H1 (cell line): ENCODE data around the gene ATP6AP1. TPM values are rescaled to one million over a fixed set of nuclear protein-coding genes. Genes with fewer than 3 reads are reported as not detected.

ENCODE experiments used
- CTCF ChIA-PET: fragments of 300-600 bp; sonication (Branson Sonifier 250); formaldehyde crosslinking; loops from one replicate; lab custom pipeline; 2021; ENCODE audit not compliant: partially characterized antibody; lab: Charles Lee
- POLR2A ChIA-PET: fragments of 300-600 bp; sonication (Branson Sonifier 250); formaldehyde crosslinking; loops from one replicate; lab custom pipeline; 2021; ENCODE audit warnings: inconsistent platforms; ENCODE audit not compliant: partially characterized antibody; lab: Charles Lee
- DNase-seq, 2 experiments: peaks; one replicate each; pipeline versions ENCODE4 v3.0.0 to v3.0.0-alpha.2; 2010 to 2022; ENCODE audit warnings: low spot score in 2 of 2, low read depth in 1 of 2, mixed read lengths in 1 of 2
- FAIRE-seq: peaks from 2 replicates; lab custom pipeline; 2011; peaks lifted over from hg19 to GRCh38; lab: Jason Lieb, UNC
- H2AFZ ChIP-seq: 2 replicates; pipeline ENCODE4 v1.8.1; 2012; ENCODE audit warnings: low read length, inconsistent platforms
- H2AK5ac ChIP-seq: 2 replicates; pipeline ENCODE4 v1.6.1; 2013; ENCODE audit warnings: low read depth, low read length
- H2BK120ac ChIP-seq: replicated peaks from 2 replicates; pipeline ENCODE3; 2013; ENCODE audit warnings: low read depth, low read length, inconsistent platforms
- H2BK12ac ChIP-seq: 2 replicates; pipeline ENCODE4 v1.6.1; 2013; ENCODE audit warnings: low read depth, low read length
- H2BK15ac ChIP-seq: 2 replicates; pipeline ENCODE4 v1.6.1; 2013; ENCODE audit warnings: low read length
- H2BK20ac ChIP-seq: 2 replicates; pipeline ENCODE4 v1.6.1; 2013; ENCODE audit warnings: low read length
- H2BK5ac ChIP-seq: 2 replicates; pipeline ENCODE4 v1.6.1; 2013; ENCODE audit warnings: low read depth, low read length
- H3K14ac ChIP-seq: 2 replicates; pipeline ENCODE4 v1.6.1; 2013; ENCODE audit warnings: inconsistent platforms; ENCODE audit not compliant: insufficient read length
- H3K18ac ChIP-seq: 2 replicates; pipeline ENCODE4 v1.6.1; 2013; ENCODE audit warnings: low read length; ENCODE audit errors: extremely low read depth
- H3K23ac ChIP-seq: 2 replicates; pipeline ENCODE4 v1.6.1; 2013; ENCODE audit warnings: inconsistent platforms; ENCODE audit not compliant: insufficient read length
- H3K23me2 ChIP-seq: 2 replicates; pipeline ENCODE4 v1.6.1; 2013; ENCODE audit warnings: low read depth, low read length
- H3K27ac ChIP-seq: 2 replicates; pipeline ENCODE4 v1.6.1; 2011; ENCODE audit warnings: low read depth, low read length, inconsistent platforms
- H3K27me3 ChIP-seq, 4 experiments: replicated peaks in 1 of 4; 1 replicate in 1 of 4; 2 replicates in 3 of 4; pipeline versions ENCODE4 v1.6.1 to v1.8.1; 2011 to 2013; ENCODE audit warnings: low read length in 3 of 4, mild to moderate bottlenecking in 3 of 4, inconsistent platforms in 2 of 4, mixed read lengths in 2 of 4, moderate library complexity in 1 of 4; ENCODE audit not compliant: control insufficient read depth in 3 of 4, insufficient read depth in 3 of 4; ENCODE audit errors: extremely low read depth in 1 of 4
- H3K36me3 ChIP-seq, 4 experiments: 2 replicates each; pipeline versions ENCODE4 v1.6.1 to v1.8.1; 2011 to 2013; ENCODE audit warnings: mild to moderate bottlenecking in 4 of 4, low read length in 3 of 4, moderate library complexity in 2 of 4, control low read depth in 1 of 4, inconsistent platforms in 1 of 4; ENCODE audit not compliant: insufficient read depth in 4 of 4, control insufficient read depth in 2 of 4
- H3K4ac ChIP-seq: replicated peaks from 2 replicates; pipeline ENCODE3; 2013; ENCODE audit warnings: low read length, low read depth, mixed read lengths, inconsistent platforms; ENCODE audit not compliant: insufficient read length
- H3K4me1 ChIP-seq, 4 experiments: replicated peaks in 1 of 4; 1 replicate in 1 of 4; 2 replicates in 3 of 4; pipeline versions ENCODE4 v1.6.1 to v1.8.1; 2011 to 2013; ENCODE audit warnings: low read length in 3 of 4, inconsistent platforms in 2 of 4, mixed read lengths in 1 of 4; ENCODE audit not compliant: insufficient read depth in 4 of 4, control insufficient read depth in 3 of 4
- H3K4me2 ChIP-seq, 2 experiments: 2 replicates each; pipeline versions ENCODE4 v1.6.1 to v1.8.1; 2011 to 2013; ENCODE audit warnings: low read depth in 2 of 2, low read length in 2 of 2, control low read depth in 1 of 2, inconsistent platforms in 1 of 2, mild to moderate bottlenecking in 1 of 2; ENCODE audit not compliant: insufficient read depth in 1 of 2
- H3K4me3 ChIP-seq, 4 experiments: fragments of 200-600, 300-600 bp in 1 of 4; sonication (generic), shearing (Covaris generic), sonication (Bioruptor Twin) in 1 of 4; 2 replicates each; pipeline versions ENCODE4 v1.5.1 to v1.8.1; 2011 to 2016; ENCODE audit warnings: low read length in 4 of 4, low read depth in 3 of 4, control low read depth in 2 of 4, inconsistent platforms in 2 of 4, mild to moderate bottlenecking in 2 of 4, mixed read lengths in 1 of 4, moderate library complexity in 1 of 4; ENCODE audit not compliant: insufficient read depth in 2 of 4; ENCODE audit errors: extremely low read depth in 1 of 4
- H3K56ac ChIP-seq: replicated peaks from 2 replicates; pipeline ENCODE3; 2013; ENCODE audit warnings: low read depth, mild to moderate bottlenecking, mixed read lengths, low read length, inconsistent platforms; ENCODE audit not compliant: insufficient read length
- H3K79me1 ChIP-seq: 2 replicates; pipeline ENCODE4 v1.6.1; 2013; ENCODE audit warnings: low read depth, low read length, control low read depth
- H3K79me2 ChIP-seq, 2 experiments: 2 replicates each; pipeline versions ENCODE4 v1.6.1 to v1.8.1; 2012 to 2013; ENCODE audit warnings: low read length in 2 of 2, mild to moderate bottlenecking in 2 of 2, inconsistent platforms in 1 of 2; ENCODE audit not compliant: insufficient read depth in 2 of 2, control insufficient read depth in 1 of 2
- H3K9ac ChIP-seq, 4 experiments: replicated peaks in 1 of 4; 1 replicate in 1 of 4; 2 replicates in 3 of 4; pipeline versions ENCODE4 v1.6.1 to v1.8.1; 2011 to 2013; ENCODE audit warnings: low read depth in 3 of 4, low read length in 3 of 4, control low read depth in 2 of 4, mild to moderate bottlenecking in 2 of 4, moderate library complexity in 2 of 4, inconsistent platforms in 1 of 4; ENCODE audit errors: extremely low read depth in 1 of 4
- H3K9me3 ChIP-seq, 2 experiments: 2 replicates each; pipeline versions ENCODE4 v1.6.1 to v1.8.1; 2012 to 2013; ENCODE audit warnings: mild to moderate bottlenecking in 2 of 2, moderate library complexity in 2 of 2, control low read depth in 1 of 2, inconsistent platforms in 1 of 2, low read depth in 1 of 2, low read length in 1 of 2, mixed read lengths in 1 of 2; ENCODE audit not compliant: insufficient read depth in 2 of 2
- H4K20me1 ChIP-seq, 2 experiments: replicated peaks in 1 of 2; 2 replicates each; pipeline versions ENCODE3 to v1.8.1; 2011 to 2013; ENCODE audit warnings: inconsistent platforms in 2 of 2, low read length in 2 of 2, mild to moderate bottlenecking in 1 of 2; ENCODE audit not compliant: insufficient read depth in 2 of 2, control insufficient read depth in 1 of 2
- H4K5ac ChIP-seq: 2 replicates; pipeline ENCODE4 v1.6.1; 2013; ENCODE audit warnings: low read length, low read depth, mixed read lengths, inconsistent platforms; ENCODE audit not compliant: insufficient read length
- H4K8ac ChIP-seq: 2 replicates; pipeline ENCODE4 v1.8.0; 2013; ENCODE audit warnings: mild to moderate bottlenecking, moderate library complexity, low read length, inconsistent platforms; ENCODE audit not compliant: insufficient read depth; ENCODE audit errors: extremely low read depth
- H4K91ac ChIP-seq: replicated peaks from 2 replicates; pipeline ENCODE3; 2013; ENCODE audit warnings: low read length, mixed read lengths, inconsistent platforms; ENCODE audit not compliant: insufficient read length
- CBX5 ChIP-seq: fragments of 300-800, 300-1000 bp; sonication (generic); IDR thresholded peaks from 2 replicates; pipeline ENCODE4 v1.7.1; 2016; ENCODE audit warnings: antibody characterized with exemption, low read length, low read depth
- KDM4A ChIP-seq: IDR thresholded peaks from one replicate; pipeline ENCODE4 v1.7.1; 2012; ENCODE audit warnings: low read depth, mild to moderate bottlenecking, moderate library complexity, low read length, inconsistent platforms; ENCODE audit not compliant: severe bottlenecking
- MAFK ChIP-seq: IDR thresholded peaks from 2 replicates; pipeline ENCODE4 v1.6.1; 2012; ENCODE audit warnings: low read depth, mild to moderate bottlenecking, improper control_type of control experiment, low read length
- PHF8 ChIP-seq: fragments of 200-600 bp; sonication (generic); conservative IDR thresholded peaks from 2 replicates; pipeline ENCODE4 v1.7.1; 2012; ENCODE audit warnings: low read depth, mild to moderate bottlenecking, inconsistent platforms, low read length, moderate library complexity
- TEAD4 ChIP-seq: IDR thresholded peaks from 2 replicates; pipeline ENCODE4 v1.6.1; 2012; ENCODE audit warnings: low read depth, low read length, inconsistent platforms, mixed read lengths
- YY1 ChIP-seq: IDR thresholded peaks from 2 replicates; pipeline ENCODE4 v1.6.1; 2011; ENCODE audit warnings: low read depth, mild to moderate bottlenecking, low read length
- WGBS, 2 experiments: shearing (Covaris generic) in 1 of 2; methylation state at CpG; one replicate each; pipeline versions ENCODE4 v1.1.6 to v1.1.7; 2013 to 2015; ENCODE audit warnings: low lambda C conversion rate in 2 of 2, mixed read lengths in 2 of 2, inconsistent platforms in 1 of 2, low coverage in 1 of 2, missing lambda C conversion rate in 1 of 2; ENCODE audit not compliant: insufficient replicate concordance in 2 of 2, insufficient coverage in 1 of 2, insufficient read length in 1 of 2; ENCODE audit errors: extremely low coverage in 1 of 2, missing lambda C conversion rate in 1 of 2; 5-methylcytosine and 5-hydroxymethylcytosine counted together
- polyA plus RNA-seq, 7 experiments: library from polyadenylated mRNA; depleted of rRNA in 3 of 7; stranded (reverse) in 5 of 7; unstranded in 2 of 7; fragments of >200 nt in 5 of 7; fragments of 200-250 nt in 2 of 7; gene quantifications; 1 replicate in 5 of 7; 2 replicates in 1 of 7; 4 replicates in 1 of 7; pipeline versions ENCODE4 v1.2.1 to v1.2.3, GENCODE V29; 2011 to 2013; ENCODE audit warnings: missing spikeins in 2 of 7, mixed read lengths in 2 of 7
- total RNA-seq: library from RNA; stranded (reverse); fragmentation: NEBNext Ultra II Directional; extraction: Animal tissue kit (Norgen Biotek cat#: 25700); gene quantifications from 2 replicates; pipeline ENCODE4 v1.2.1, GENCODE V29; 2021
- TF ChIP-seq, protein P1 (sequence below): IDR thresholded peaks from 2 replicates; pipeline ENCODE4 v1.6.1; 2012; ENCODE audit warnings: low read length, inconsistent platforms

The ATP6AP1 gene
- total and polyA plus RNA-seq, 2 of the 8 experiments (the other 6 are each of a cell fraction or from before 2014, with no cell fraction given) = 44.6 to 80.8 TPM

DNA sequence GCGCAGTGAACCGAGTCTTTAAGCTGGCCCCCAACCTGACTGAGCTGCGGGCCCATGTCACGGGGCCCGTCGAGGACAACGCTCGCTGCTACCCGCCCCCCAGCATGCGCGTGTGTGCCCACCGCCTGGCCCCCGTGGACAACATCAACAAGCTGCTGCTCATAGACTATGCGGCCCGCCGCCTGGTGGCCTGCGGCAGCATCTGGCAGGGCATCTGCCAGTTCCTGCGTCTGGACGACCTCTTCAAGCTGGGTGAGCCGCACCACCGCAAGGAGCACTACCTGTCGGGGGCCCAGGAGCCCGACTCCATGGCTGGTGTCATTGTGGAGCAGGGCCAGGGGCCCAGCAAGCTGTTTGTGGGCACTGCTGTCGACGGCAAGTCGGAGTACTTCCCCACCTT lies 31.8 kb downstream of the ATP6AP1 start:
- Histone ChIP-seq H2BK5ac (no peak overlapping the region), H2AK5ac (no peak overlapping the region), H3K18ac (no peak overlapping the region), H4K20me1 (no peaks in the 10 kb centered on the region), H3K56ac (no peak overlapping the region), H2AFZ (no peak overlapping the region), H3K23ac (no peak overlapping the region), H3K9me3 (no peaks in the 10 kb centered on the region), H3K4me3 (no peak overlapping the region), H2BK120ac (no peak overlapping the region), H2BK12ac (no peak overlapping the region), H3K14ac (no peak overlapping the region), H3K27ac (no peak overlapping the region), H2BK15ac (no peak overlapping the region), H2BK20ac (no peak overlapping the region), H3K4me2 (no peak overlapping the region), H4K8ac (no peak overlapping the region), H3K36me3 (peaks cover 0 to 8% (median 2%) of the 10 kb centered on the region in 4 experiments; a peak in 4 of 8 replicates), H3K9ac (no peak overlapping the region), H3K79me2 (no peaks in the 10 kb centered on the region), H3K27me3 (peaks cover 0 to 3% (median 0%) of the 10 kb centered on the region in 4 experiments; a peak in 1 of 7 replicates), H3K79me1 (no peaks in the 10 kb centered on the region), H3K23me2 (no peaks in the 10 kb centered on the region; the same call in 1 of the 2 replicates), H4K91ac (no peak overlapping the region), H3K4me1 (peaks cover 0 to 2% (median 0%) of the 10 kb centered on the region in 4 experiments; a peak in 2 of 7 replicates), H4K5ac (no peak overlapping the region), H3K4ac (no peak overlapping the region)
- CTCF ChIA-PET = interaction anchor here (0.7 to 1.8 kb wide), 4 partner anchors 9 to 30 kb away, joined by 3 to 7 read pairs (median 4); no protein-coding TSS in a partner anchor
- FAIRE-seq (no peak), DNase-seq (no peak)
- POLR2A ChIA-PET = interaction anchor here (0.7 to 2.0 kb wide), 9 partner anchors 9 to 92 kb away, joined by 3 to 5 read pairs (median 3); no protein-coding TSS in a partner anchor
- WGBS, 2 experiments = 85% methylated on average over 15 of the region's 26 CpGs; no CpG with 5 or more reads in 1 of the 2 experiments
- TF ChIP-seq, protein P1, sequence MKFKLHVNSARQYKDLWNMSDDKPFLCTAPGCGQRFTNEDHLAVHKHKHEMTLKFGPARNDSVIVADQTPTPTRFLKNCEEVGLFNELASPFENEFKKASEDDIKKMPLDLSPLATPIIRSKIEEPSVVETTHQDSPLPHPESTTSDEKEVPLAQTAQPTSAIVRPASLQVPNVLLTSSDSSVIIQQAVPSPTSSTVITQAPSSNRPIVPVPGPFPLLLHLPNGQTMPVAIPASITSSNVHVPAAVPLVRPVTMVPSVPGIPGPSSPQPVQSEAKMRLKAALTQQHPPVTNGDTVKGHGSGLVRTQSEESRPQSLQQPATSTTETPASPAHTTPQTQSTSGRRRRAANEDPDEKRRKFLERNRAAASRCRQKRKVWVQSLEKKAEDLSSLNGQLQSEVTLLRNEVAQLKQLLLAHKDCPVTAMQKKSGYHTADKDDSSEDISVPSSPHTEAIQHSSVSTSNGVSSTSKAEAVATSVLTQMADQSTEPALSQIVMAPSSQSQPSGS = no peak
- TF ChIP-seq CBX5 = no peak
- no peak for TF ChIP-seq YY1
- no peak for TF ChIP-seq PHF8
- TF ChIP-seq TEAD4 = no peak
- no peak for TF ChIP-seq MAFK
- TF ChIP-seq KDM4A = no peak
